ENCODE results near the gene NEK7.
A peak's percentile ranks its signal among the peaks of the same experiment; 100 is the strongest.

NEK7 gene

GRCh38 chr1:198238121-198238520, 81.3 kb downstream of the NEK7 start:
- TF ChIP-seq CTCF (IDR thresholded peaks at IDR 0.05): no peak
- no peak for DNase-seq (ENCODE audit: low spot score)
- H3K27ac ChIP-seq: no peak overlapping the region
- H3K4me3 ChIP-seq: no peak overlapping the region

- Histone ChIP-seq H3K27ac (no peak overlapping the region), H3K4me3 (no peak overlapping the region)
- no peak for DNase-seq (ENCODE audit: low spot score)
- no peak for TF ChIP-seq CTCF (IDR thresholded peaks at IDR 0.05)
These were observed 84.8 kb downstream of the NEK7 start for GRCh38 chr1:198241553-198241952.

- no peak overlapping the region for H3K27ac ChIP-seq
- no peak for TF ChIP-seq CTCF (IDR thresholded peaks at IDR 0.05)
- no peak for DNase-seq (ENCODE audit: low spot score)
- no peak overlapping the region for H3K4me3 ChIP-seq
These were observed 88.0 kb downstream of the NEK7 start for GRCh38 chr1:198244772-198245171.

- no peak overlapping the region for H3K27ac ChIP-seq
- no peak for TF ChIP-seq CTCF (IDR thresholded peaks at IDR 0.05)
- no peak overlapping the region for H3K4me3 ChIP-seq
These were observed 88.6 kb downstream of the NEK7 start for GRCh38 chr1:198245379-198245778.

GRCh38 chr1:198246337-198246736, 89.5 kb downstream of the NEK7 start:
- H3K27ac ChIP-seq: no peak overlapping the region
- H3K4me3 ChIP-seq: no peak overlapping the region
- no peak for DNase-seq (ENCODE audit: low spot score)
- no peak for TF ChIP-seq CTCF (IDR thresholded peaks at IDR 0.05)

More at GRCh38 chr1:198245379-198245778, 88.6 kb downstream of the NEK7 start:
- no peak for DNase-seq (ENCODE audit: low spot score)

- Histone ChIP-seq H3K4me3 (no peak overlapping the region), H3K27ac (peak overlapping the region in 1 of 2 donors; percentile 14)
- no peak for TF ChIP-seq CTCF (IDR thresholded peaks at IDR 0.05)
- no peak for DNase-seq (ENCODE audit: low spot score)
These were observed 96.5 kb downstream of the NEK7 start for GRCh38 chr1:198253259-198253658.

GRCh38 chr1:198253668-198254067, 96.9 kb downstream of the NEK7 start:
- no peak for DNase-seq (ENCODE audit: low spot score)
- H3K4me3 ChIP-seq: no peak overlapping the region
- TF ChIP-seq CTCF (IDR thresholded peaks at IDR 0.05): no peak
- H3K27ac ChIP-seq: peak overlapping the region in 1 of 2 donors; percentile 14
